ENCODE data around the gene CCDC152. TPM values are rescaled to one million over a fixed set of nuclear protein-coding genes. Genes with fewer than 3 reads are reported as not detected.

The CCDC152 gene
- total and polyA plus RNA-seq, 8 donors = 0.19 to 1.3 (median 0.59) TPM

DNA sequence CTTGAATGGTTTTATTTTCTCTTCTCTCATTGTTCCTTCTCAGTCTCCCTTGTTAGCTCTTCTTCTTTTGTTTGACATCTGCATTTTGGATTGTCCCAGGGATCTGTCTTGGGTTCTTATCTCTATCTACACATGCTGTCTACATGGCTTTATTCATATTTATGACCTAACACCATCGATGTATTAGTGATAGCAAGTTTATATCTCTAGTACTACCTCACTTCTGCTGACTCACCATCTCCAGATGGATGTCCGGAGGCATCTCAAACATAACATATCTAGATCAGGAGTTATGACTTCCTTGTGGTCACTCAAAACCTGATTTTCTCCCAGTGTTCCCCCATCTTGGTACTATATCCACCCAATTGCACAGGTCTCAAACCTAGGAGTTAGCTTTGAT, 74.3 kb downstream of the CCDC152 start:
- DNase-seq (no peak), FAIRE-seq (no peak), ATAC-seq (no peak)
- Histone ChIP-seq H3K4me3 (no peak overlapping the region), H3K4me1 (no peaks in the 10 kb centered on the region), H3K27ac (no peak overlapping the region), H3K9me3 (no peaks in the 10 kb centered on the region), H3K36me3 (no peaks in the 10 kb centered on the region), H3K27me3 (no peaks in the 10 kb centered on the region)
- intact Hi-C loops (cut with DNase I) = no loop called here
- 63 to 81% methylated on average over 2 of the region's 2 CpGs for WGBS, 2 donors
- TF ChIP-seq, protein P1, sequence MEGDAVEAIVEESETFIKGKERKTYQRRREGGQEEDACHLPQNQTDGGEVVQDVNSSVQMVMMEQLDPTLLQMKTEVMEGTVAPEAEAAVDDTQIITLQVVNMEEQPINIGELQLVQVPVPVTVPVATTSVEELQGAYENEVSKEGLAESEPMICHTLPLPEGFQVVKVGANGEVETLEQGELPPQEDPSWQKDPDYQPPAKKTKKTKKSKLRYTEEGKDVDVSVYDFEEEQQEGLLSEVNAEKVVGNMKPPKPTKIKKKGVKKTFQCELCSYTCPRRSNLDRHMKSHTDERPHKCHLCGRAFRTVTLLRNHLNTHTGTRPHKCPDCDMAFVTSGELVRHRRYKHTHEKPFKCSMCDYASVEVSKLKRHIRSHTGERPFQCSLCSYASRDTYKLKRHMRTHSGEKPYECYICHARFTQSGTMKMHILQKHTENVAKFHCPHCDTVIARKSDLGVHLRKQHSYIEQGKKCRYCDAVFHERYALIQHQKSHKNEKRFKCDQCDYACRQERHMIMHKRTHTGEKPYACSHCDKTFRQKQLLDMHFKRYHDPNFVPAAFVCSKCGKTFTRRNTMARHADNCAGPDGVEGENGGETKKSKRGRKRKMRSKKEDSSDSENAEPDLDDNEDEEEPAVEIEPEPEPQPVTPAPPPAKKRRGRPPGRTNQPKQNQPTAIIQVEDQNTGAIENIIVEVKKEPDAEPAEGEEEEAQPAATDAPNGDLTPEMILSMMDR (IDR thresholded peaks at IDR 0.05) = no peak

DNA sequence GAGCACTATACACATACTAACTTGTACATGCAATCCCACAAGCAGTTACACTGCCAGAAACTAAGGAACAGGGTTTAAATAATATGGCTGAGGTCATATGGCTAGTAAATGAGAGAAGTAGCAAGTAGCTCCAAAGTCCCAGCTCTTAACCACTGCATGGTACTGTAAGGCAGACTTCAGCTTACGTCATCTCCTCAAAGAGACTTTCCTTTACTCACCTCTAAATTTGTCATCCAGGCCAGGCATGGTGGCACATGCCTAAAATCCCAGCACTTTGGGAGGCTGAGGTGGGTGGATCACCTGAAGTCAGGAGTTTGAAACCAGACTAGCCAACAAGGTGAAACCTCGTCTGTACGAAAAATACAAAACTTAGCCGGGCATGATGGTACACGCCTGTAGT, 75.4 kb downstream of the CCDC152 start:
- Histone ChIP-seq H3K27ac (no peak overlapping the region), H3K4me3 (no peak overlapping the region), H3K4me1 (no peaks in the 10 kb centered on the region), H3K9me3 (no peaks in the 10 kb centered on the region), H3K36me3 (no peaks in the 10 kb centered on the region), H3K27me3 (no peaks in the 10 kb centered on the region)
- intact Hi-C loops (cut with DNase I) = no loop called here
- TF ChIP-seq, protein P1 (IDR thresholded peaks at IDR 0.05) = no peak
- ATAC-seq = no peak
- 94 to 95% methylated on average over 5 of the region's 5 CpGs for WGBS, 2 donors
- no peak for DNase-seq
- FAIRE-seq = no peak

DNA sequence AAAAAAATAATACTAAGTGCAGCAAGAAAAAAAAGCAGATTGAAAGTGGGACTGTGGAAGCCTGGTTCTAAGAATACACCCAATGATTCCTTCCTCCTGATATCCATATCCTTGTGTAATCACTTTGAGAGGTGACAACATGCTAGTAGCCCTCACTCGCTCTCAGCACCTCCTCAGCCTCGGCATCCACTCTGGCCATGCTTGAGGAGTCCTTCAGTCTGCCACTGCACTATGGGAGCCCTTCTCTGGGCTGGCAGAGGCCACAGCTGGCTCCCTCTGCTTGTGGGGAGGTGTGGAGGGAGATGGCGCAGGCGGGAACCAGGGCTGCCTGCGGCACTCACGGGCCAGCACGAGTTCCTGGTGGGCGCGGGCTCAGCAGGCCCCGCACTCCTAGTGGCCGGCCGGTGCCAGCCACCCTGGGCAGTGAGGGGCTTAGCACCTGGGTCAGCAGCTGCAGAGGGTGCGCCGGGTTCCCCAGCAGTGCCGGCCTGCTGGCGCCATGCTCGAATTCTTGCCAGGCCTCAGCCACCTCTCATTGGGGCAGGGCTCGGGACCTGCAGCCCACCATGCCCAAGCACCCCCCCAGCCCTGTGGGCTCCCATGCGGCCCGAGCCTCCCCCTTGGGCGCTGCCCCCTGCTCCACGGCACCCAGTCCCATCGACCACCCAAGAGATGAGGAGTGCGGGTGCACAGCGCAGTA, 79.6 kb downstream of the CCDC152 start:
- Histone ChIP-seq H3K4me1 (no peaks in the 10 kb centered on the region), H3K27ac (no peak overlapping the region), H3K27me3 (no peaks in the 10 kb centered on the region), H3K4me3 (no peak overlapping the region), H3K9me3 (no peaks in the 10 kb centered on the region), H3K36me3 (no peaks in the 10 kb centered on the region)
- intact Hi-C loops (cut with DNase I) = no loop called here
- ATAC-seq (no peak), FAIRE-seq (no peak), DNase-seq (peak in 1 of 6 donors; percentile 56)
- TF ChIP-seq, protein P1 (IDR thresholded peaks at IDR 0.05) = no peak
- WGBS, 2 donors = 95 to 97% methylated on average over 25 of the region's 25 CpGs

DNA sequence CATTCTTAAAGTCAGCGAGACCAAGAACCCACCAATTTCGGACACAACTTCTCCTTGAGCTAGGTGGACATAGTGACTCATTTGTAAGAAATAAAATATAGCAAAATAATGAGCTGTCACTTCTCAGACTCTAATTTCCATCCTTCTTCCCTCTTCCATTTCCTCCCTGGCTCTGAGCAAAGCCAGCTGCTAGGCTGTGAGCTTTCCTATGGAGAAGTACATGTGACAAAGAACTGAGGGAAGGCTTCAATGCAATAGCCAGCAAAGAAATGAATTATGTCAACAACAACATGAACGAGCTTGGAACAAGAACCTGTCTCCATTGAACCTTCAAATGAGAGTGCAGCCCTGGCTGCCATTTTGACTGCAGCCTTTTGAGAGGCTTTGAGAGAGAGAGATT, 81.0 kb downstream of the CCDC152 start:
- 73 to 78% methylated on average over 3 of the region's 3 CpGs for WGBS, 2 donors
- no peak overlapping the region for H3K4me3 ChIP-seq
- no peak for FAIRE-seq
- H3K27me3 ChIP-seq = no peaks in the 10 kb centered on the region
- no peaks in the 10 kb centered on the region for H3K9me3 ChIP-seq
- no peaks in the 10 kb centered on the region for H3K36me3 ChIP-seq
- DNase-seq = no peak
- intact Hi-C loops (cut with DNase I) = no loop called here
- ATAC-seq = peak in 1 of 4 donors; percentile 29
- H3K27ac ChIP-seq = no peak overlapping the region
- TF ChIP-seq, protein P1 (IDR thresholded peaks at IDR 0.05) = no peak
- H3K4me1 ChIP-seq = no peaks in the 10 kb centered on the region

DNA sequence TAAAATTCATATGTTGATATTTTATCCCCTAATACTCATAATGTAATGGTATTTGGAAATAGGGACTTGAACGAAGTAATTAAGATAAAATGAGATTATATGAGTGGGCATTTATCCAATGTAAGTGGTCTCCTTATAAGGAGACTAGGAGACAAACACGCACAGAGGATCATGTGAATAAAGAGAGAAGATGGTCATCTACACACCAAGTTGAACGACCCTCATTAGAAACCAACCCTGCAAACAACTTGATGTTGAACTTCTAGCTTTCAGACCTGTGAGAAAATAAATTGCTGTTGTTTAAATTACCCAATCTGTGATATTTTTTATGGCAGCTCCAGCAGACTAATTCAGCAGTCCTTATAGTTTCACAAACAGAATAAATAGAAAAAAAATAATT, 82.6 kb downstream of the CCDC152 start:
- ATAC-seq (no peak), FAIRE-seq (no peak), DNase-seq (no peak)
- intact Hi-C loops (cut with DNase I) = no loop called here
- H3K4me1 ChIP-seq = no peaks in the 10 kb centered on the region
- no peaks in the 10 kb centered on the region for H3K27me3 ChIP-seq
- H3K36me3 ChIP-seq = no peaks in the 10 kb centered on the region
- WGBS, 2 donors = 71 to 81% methylated on average over 3 of the region's 3 CpGs
- H3K9me3 ChIP-seq = no peaks in the 10 kb centered on the region
- no peak overlapping the region for H3K4me3 ChIP-seq
- no peak overlapping the region for H3K27ac ChIP-seq
- TF ChIP-seq, protein P1 (IDR thresholded peaks at IDR 0.05) = no peak

Data from pancreas (tissue), 10 donors.